GM03348 (cell line): ENCODE data around the gene IL1RAPL1.
A peak's percentile ranks its signal among the peaks of the same experiment; 100 is the strongest.

Experiments
- DNase-seq: peaks from one replicate; pipeline ENCODE4 v3.0.0; 2012; ENCODE audit warnings: low spot score

IL1RAPL1 gene

DNA sequence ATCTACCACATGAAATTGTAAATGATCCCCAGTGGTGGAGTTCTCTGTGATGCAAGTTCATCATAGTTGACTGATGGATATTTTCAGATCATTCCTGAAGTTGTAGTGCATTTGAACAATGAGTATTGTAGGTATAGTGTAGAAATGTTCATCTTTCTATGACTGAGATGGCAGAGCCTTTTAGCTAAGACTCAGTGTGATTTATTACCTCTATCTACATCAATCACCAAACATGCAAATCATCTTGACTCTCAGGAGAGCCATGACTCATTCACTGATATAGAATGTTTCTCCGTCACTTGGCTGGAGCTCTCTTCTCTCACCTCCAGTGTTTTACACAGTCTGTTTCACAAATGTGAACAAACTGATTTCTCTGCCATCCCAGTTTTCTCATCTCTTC, 392.6 kb downstream of the IL1RAPL1 start:
- no peak for DNase-seq

GRCh38 chrX:28981952-28982351, 394.7 kb downstream of the IL1RAPL1 start:
- no peak for DNase-seq

- DNase-seq, result no peak
Measured at GRCh38 chrX:28988246-28988645, 401.0 kb downstream of the IL1RAPL1 start.

DNA sequence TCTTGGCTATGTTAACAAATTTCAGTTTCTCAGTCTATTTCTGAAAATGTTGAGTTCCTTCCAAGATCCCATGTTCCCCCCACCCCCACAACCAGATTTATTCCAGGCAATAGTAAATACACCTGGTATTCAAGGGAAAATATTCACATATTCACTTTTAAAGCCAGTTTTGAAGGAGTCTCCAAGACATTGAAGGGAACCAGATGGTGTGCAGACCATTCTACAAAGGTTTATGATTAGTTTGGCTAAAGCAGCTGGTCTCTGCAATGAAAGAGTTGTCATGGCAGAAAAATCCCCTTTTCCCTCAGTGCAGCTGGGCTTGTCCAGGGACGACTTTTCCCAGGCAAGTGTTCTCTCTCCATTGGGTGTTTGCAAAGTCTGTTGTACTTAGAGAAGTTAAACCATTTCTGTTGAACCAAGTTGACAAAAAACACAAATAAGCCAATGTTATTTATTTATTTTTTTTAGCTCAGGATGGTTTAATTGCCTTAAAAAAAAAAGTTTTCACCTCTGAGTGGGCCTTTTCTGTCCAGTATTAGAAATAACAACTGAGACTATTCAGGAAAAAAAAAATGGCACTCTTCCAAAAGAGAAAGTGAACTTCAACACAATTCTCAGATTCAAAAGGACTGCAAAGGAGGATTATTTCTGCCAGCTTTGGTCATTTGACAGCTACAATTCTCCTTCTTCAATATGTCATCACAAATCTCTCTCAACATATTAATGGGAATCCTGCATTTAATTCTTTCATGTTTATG, 410.6 kb downstream of the IL1RAPL1 start:
- no peak for DNase-seq

DNA sequence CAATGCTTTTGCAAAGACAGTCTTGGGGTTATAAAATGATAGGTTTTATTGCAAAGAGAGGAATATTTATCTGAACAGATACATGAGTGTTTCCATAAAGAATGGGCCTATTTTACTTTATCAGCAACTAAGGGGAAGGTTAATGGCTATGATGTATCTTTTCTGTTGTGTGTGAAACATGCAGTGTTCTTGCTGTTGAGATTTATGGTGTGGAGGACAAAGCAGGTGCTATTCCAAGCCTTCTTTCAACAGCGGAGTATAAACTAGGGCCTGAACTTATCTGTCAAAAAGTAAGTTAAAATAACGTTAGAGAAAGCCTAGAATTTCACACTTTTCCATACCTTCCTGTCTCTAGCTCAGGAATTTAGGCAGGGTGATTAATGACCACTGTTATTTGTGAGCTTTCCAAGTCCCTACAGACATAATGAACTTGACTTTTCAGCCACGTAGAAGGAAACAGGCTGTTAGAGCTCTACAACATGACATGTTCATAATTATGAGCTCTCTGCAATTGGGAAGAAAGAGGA, 411.4 kb downstream of the IL1RAPL1 start:
- DNase-seq, result no peak

DNA sequence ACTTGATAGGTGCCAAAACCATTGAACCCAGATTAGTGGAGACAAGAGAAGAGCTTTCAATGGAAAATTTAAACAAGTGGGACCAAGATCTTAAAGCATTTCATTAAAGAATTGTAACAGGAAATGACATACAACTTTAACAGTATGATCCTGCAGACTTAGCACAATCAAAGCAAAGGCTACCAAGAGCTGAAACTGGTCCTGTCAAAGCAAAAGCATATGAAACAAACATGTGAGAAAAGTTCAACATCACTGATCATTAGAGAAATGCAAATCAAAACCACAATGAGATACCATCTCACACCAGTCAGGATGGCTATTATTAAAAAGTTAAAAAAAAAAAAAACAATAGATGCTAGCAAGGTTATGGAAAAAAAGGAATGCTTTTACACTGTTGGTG, 425.6 kb downstream of the IL1RAPL1 start:
- DNase-seq, result no peak

GRCh38 chrX:29023207-29023606, 436.0 kb downstream of the IL1RAPL1 start:
- DNase-seq, result no peak

GRCh38 chrX:29024871-29025270, 437.6 kb downstream of the IL1RAPL1 start:
- no peak for DNase-seq

- no peak for DNase-seq
Measured at GRCh38 chrX:29039501-29039900, 452.3 kb downstream of the IL1RAPL1 start.

DNA sequence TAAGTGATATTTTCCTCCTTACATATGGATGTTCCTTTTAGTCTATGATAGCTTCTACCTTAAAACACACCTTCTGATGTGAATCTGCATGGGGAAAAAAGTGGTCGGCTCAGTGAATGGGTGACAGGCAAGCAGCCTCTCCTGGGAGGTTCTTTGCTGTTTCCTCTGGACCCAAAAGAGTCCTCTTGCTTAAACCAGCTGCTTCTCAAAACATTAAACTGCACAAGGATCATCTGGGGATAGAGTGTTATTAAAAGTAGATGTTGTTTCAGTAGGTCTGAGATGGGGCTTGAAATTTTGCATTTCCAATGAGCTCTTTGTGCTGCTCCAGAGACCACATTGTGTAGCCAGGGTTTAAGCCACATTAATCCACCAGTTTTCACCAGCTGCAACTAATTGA, 452.9 kb downstream of the IL1RAPL1 start:
- DNase-seq, result no peak

- DNase-seq, result no peak
Measured at GRCh38 chrX:29042341-29042740, 455.1 kb downstream of the IL1RAPL1 start.

DNA sequence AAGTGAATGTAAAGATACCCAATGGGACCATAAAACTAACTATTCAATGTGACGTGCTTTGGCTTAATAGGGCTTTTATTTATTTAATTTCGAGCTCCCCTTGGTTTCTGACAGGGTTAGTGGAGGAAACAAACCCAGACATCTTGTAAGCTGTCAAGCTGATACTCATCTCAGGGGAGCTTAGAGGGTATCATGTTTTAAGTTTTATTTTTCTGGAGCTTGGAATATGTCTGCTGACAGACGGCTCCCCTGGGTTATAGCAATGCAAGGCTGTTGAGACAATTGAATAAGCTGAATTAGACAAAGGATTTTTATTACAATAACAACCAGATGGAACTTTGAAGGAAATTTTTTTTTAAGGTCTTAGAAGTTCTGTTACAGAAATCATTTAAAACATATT, 456.5 kb downstream of the IL1RAPL1 start:
- no peak for DNase-seq

DNA sequence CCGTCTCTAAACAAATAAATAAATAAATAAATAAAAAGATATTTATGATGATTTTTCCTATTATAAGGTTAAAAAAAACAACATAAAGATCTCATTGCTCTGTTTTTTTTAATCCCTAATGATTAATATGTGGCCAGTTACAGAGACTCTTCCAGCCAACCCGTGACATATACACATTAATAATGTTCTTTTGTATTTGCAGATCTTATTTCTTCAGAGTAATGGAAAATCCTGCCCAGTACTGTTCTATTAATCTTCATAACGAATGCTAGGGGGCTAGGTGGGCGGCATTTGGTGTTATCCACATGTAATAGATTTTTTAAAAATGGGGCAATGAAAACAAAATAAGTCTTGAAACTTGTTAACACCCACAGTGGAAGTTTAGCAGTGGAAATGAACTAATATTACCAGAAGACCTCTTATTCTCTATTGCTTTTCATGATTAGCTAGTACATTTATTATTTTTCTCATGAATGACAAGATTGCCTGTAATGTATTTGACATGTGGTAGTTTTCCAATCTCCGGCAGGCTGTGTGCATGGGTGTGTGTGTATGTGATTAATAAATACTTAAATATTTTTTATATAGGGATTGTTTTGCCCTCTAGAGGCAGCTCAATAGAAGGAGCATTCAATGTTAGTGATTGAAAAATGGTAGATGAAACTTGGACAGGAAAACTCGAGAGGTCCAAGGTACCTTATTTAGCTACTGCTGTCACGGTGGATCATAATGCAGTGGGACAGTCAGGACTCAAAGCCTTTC, 457.4 kb downstream of the IL1RAPL1 start:
- DNase-seq, result peak; percentile 3

DNA sequence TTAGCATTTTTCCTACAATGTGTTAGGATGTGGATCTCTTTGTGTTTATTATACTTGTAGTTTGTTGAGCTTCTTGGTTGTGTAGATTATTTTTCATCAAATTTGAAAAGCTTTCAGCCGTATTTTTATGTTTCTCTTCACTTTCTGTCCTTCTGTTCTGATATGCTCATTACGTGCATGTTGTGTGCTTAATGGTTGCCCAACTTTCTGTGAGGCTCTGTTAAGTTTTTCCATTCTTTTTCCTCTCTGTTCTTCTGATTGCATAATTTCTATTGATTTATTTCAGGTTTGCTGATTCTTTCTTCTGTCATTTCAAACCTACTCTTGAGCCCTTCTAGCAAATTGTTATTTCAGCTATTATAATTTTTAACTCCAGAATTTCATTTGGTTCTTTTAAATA, 478.2 kb downstream of the IL1RAPL1 start:
- DNase-seq, result no peak

DNA sequence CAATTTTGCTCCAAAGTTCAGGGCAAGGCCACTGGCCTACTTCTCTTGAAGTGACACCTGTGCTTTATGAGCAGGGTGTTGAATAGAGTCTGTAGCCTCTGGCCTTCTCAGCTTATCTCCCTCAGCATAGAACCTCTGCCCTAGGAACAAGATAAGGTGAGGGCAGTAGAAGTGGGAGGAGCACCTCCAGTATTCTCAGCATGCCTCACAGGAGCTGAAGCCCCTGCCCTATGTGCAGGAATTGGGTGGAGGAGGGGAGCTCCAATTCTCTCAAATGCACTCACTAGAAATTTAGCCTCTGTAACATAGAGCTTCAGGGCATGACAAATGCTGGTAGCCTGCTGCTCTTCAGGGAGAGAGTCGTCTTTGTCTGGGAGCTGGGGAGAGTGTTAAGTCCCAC, 479.3 kb downstream of the IL1RAPL1 start:
- no peak for DNase-seq

DNA sequence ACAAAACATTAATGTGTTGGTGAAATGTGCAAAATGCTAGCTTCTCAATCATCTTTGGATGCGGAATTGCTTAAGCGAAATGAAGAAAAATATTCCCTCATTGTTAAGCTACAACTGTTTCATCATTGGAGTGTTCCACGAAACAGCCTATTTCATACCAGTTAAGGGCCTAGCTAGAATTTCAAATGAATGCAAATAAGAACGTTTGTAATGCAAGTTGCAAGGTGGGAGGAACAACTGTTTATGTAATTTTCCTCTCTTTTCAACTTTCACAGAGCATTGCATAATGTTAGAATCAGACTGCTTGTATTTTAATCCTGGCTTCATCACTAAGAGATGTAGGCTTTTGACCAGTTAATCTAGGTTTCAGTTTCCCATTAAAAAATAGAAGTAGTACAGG, 480.1 kb downstream of the IL1RAPL1 start:
- no peak for DNase-seq

GRCh38 chrX:29071525-29072320, 484.5 kb downstream of the IL1RAPL1 start:
- peak; percentile 25 for DNase-seq

- no peak for DNase-seq
Measured at GRCh38 chrX:29082558-29082957, 495.3 kb downstream of the IL1RAPL1 start.

GRCh38 chrX:29083823-29084222, 496.6 kb downstream of the IL1RAPL1 start:
- no peak for DNase-seq

- peak; percentile 14 for DNase-seq
Measured at GRCh38 chrX:29090811-29091210, 503.6 kb downstream of the IL1RAPL1 start.

DNA sequence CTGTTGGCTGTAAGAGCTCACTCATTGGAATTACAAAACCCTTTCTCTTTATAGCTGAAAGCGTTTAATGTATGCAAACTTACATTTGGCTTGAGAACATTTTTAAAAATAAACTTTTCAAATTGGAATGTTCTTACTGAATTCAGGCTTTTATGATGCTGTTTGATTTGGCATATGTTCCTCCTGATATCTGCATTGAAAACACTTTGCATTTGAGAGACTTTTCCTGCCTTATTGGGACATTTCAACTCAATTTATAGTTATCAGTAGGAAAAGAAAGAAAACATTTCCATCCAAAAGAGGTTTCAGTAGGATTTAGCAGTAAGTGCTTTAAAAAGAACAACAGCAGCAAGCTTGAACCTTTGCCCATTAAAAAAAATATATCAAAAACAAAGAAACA, 520.0 kb downstream of the IL1RAPL1 start:
- no peak for DNase-seq

DNA sequence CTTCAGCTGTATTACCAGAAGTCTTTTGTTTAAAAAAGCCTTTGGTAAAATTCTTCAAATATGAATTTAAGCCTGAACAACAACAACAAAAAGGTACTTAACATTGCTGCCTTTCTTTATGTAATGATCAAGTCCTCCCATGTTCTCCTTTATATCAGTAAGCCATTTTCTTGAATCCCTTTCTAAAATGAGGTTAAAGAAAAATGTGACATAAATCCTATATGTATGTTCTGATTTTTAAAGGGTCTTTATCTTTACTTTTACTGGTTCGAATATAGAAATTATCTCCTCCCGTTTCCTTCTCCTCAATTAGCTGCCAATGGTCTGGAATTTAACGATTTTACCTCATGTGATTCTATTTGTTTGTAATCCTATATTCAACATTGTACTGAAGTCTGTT, 522.8 kb downstream of the IL1RAPL1 start:
- no peak for DNase-seq

- no peak for DNase-seq
Measured at GRCh38 chrX:29113221-29113620, 526.0 kb downstream of the IL1RAPL1 start.
